Measurements from ENCODE around the gene CUX1. TPM values are rescaled to one million over a fixed set of nuclear protein-coding genes. Genes with fewer than 3 reads are reported as not detected.

CUX1 gene
- polyA plus RNA-seq, 1 experiment: 29.7 TPM

GRCh38 chr7:102288285-102288930 lies 471.0 kb downstream of the CUX1 start:
- POLR2A ChIA-PET: no interaction called here
- Histone ChIP-seq H3K27me3 (ENCODE audit: control insufficient read depth, insufficient read depth, low read length) (peaks cover 2% of the 10 kb centered on the region), H3K9me3 (ENCODE audit: control insufficient read depth, insufficient read depth, low read length) (no peaks in the 10 kb centered on the region; the same call in 1 of the 2 replicates), H3K4me3 (ENCODE audit: low read depth, low read length) (peak overlapping the region; percentile 71), H3K27ac (ENCODE audit: low read depth, low read length) (no peak overlapping the region)
- CTCF ChIA-PET: no interaction called here
- TF ChIP-seq, protein P1, sequence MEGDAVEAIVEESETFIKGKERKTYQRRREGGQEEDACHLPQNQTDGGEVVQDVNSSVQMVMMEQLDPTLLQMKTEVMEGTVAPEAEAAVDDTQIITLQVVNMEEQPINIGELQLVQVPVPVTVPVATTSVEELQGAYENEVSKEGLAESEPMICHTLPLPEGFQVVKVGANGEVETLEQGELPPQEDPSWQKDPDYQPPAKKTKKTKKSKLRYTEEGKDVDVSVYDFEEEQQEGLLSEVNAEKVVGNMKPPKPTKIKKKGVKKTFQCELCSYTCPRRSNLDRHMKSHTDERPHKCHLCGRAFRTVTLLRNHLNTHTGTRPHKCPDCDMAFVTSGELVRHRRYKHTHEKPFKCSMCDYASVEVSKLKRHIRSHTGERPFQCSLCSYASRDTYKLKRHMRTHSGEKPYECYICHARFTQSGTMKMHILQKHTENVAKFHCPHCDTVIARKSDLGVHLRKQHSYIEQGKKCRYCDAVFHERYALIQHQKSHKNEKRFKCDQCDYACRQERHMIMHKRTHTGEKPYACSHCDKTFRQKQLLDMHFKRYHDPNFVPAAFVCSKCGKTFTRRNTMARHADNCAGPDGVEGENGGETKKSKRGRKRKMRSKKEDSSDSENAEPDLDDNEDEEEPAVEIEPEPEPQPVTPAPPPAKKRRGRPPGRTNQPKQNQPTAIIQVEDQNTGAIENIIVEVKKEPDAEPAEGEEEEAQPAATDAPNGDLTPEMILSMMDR (IDR thresholded peaks at IDR 0.05; ENCODE audit: low read depth, low read length): no peak
- DNase-seq (ENCODE audit: low read depth, low spot score): no peak

DNA sequence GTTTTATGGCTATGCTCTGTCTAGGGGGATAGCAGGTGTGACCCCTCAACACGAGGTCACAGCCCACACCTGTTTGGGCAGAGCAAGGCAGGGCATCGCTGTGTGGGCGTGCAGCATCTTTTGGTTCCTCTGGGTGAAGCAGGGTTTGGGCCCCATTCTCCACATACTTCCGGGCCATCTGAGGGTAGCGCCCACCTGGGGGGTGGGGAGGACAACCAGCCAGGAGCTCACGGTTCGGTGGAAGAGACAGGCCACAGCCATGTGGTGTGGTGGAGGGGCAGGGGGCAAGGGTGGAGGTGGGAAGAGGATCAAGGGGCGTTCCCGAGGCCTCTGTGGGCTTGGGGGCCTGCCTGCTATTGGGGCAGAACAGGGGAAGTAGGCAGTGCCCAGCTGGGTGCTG lies 471.6 kb downstream of the CUX1 start:
- no peak overlapping the region for H3K4me3 ChIP-seq (ENCODE audit: low read depth, low read length)
- no peak for DNase-seq (ENCODE audit: low read depth, low spot score)
- ChIA-PET CTCF (no interaction called here), POLR2A (no interaction called here)
- no peaks in the 10 kb centered on the region; the same call in 1 of the 2 replicates for H3K9me3 ChIP-seq (ENCODE audit: control insufficient read depth, insufficient read depth, low read length)
- H3K27me3 ChIP-seq (ENCODE audit: control insufficient read depth, insufficient read depth, low read length): peaks cover 4% of the 10 kb centered on the region
- TF ChIP-seq, protein P1 (IDR thresholded peaks at IDR 0.05; ENCODE audit: low read depth, low read length): no peak
- no peak overlapping the region for H3K27ac ChIP-seq (ENCODE audit: low read depth, low read length)

DNA sequence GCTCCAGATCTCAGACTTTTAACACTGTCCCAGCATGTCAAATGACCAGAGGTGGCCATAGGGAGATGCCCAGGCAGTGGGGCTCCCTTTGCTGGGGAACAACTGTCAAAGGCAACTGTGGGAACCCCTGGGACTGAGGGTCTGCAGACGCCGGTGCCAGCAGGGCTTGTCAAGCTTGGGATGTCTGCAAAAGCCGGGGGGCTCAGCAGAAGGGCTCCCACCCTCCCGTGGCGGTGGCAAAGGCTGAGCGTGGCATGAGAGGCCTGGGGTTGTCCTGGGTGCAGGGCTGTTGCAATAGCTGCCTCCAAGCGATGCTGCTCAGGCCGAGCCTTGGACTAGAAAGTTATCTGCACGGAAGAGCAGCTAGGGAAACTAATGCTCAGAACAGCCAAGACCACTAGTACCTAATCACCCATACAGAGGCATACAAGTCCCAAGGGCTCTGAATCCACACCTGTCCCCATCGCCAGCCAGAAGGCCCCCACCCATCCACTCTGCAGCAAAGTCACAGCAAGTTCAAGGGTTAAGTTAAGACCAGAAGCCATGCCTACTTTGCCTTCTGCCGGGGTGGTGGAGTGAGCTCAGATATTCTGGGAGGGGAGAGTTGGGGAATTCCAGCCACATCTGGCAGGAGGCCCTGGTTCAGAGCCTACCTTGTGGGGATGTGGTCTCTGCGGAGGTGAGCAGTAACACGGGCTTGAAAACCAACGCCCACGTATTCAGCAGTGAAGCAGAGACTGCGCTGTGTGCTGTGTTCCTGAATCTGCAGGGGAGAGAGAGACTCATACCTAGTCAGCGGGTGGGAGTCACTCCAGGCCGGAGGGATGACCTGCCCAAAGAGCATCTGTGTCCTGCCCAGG lies 473.9 kb downstream of the CUX1 start:
- Histone ChIP-seq H3K27me3 (ENCODE audit: control insufficient read depth, insufficient read depth, low read length) (peaks cover 4% of the 10 kb centered on the region), H3K27ac (ENCODE audit: low read depth, low read length) (no peak overlapping the region), H3K4me3 (ENCODE audit: low read depth, low read length) (no peak overlapping the region), H3K9me3 (ENCODE audit: control insufficient read depth, insufficient read depth, low read length) (no peaks in the 10 kb centered on the region; the same call in 1 of the 2 replicates)
- TF ChIP-seq, protein P1 (IDR thresholded peaks at IDR 0.05; ENCODE audit: low read depth, low read length): no peak
- ChIA-PET CTCF (no interaction called here), POLR2A (no interaction called here)
- DNase-seq (ENCODE audit: low read depth, low spot score): no peak

DNA sequence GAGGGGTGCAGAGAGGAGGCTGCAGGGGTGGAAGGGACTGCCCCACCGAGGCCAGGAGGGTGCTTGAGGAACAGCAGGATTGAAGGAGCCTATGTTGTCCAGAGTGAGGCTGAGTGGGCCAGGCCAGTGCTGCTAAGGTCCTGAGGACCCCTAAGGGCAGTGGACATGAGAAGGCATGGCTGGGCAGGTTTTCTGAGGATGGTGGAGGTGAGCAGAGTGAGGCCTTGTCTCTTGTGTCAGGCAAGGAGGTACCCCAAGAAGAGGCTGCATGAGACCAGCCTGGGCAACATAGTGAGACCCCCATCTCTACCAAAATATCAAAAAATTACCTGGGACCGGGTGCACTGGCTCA lies 474.5 kb downstream of the CUX1 start:
- DNase-seq (ENCODE audit: low read depth, low spot score): no peak
- CTCF ChIA-PET: no interaction called here
- no peaks in the 10 kb centered on the region; the same call in 1 of the 2 replicates for H3K9me3 ChIP-seq (ENCODE audit: control insufficient read depth, insufficient read depth, low read length)
- POLR2A ChIA-PET: no interaction called here
- H3K27ac ChIP-seq (ENCODE audit: low read depth, low read length): no peak overlapping the region
- H3K4me3 ChIP-seq (ENCODE audit: low read depth, low read length): no peak overlapping the region
- H3K27me3 ChIP-seq (ENCODE audit: control insufficient read depth, insufficient read depth, low read length): peaks cover 4% of the 10 kb centered on the region
- TF ChIP-seq, protein P1 (IDR thresholded peaks at IDR 0.05; ENCODE audit: low read depth, low read length): no peak

Measured in AG04450 (cell line).